GM21737 (cell line): ENCODE data around the gene CRB3.
"Not testable (repeated sequence)": the region's sequence is repeated elsewhere in the genome, so short reads cannot be mapped to it uniquely, and the experiment has no call there.

Experiments
- ATAC-seq: cut with Tn5 transposase; IDR thresholded peaks from one replicate; pipeline ENCODE4 v1.9.1; 2021; ENCODE audit warnings: mild to moderate bottlenecking, moderate library complexity; ENCODE audit not compliant: unreplicated experiment

The CRB3 gene

GRCh38 chr19:6490134-6490533, 26.1 kb downstream of the CRB3 start:
- ATAC-seq, result no peak

DNA sequence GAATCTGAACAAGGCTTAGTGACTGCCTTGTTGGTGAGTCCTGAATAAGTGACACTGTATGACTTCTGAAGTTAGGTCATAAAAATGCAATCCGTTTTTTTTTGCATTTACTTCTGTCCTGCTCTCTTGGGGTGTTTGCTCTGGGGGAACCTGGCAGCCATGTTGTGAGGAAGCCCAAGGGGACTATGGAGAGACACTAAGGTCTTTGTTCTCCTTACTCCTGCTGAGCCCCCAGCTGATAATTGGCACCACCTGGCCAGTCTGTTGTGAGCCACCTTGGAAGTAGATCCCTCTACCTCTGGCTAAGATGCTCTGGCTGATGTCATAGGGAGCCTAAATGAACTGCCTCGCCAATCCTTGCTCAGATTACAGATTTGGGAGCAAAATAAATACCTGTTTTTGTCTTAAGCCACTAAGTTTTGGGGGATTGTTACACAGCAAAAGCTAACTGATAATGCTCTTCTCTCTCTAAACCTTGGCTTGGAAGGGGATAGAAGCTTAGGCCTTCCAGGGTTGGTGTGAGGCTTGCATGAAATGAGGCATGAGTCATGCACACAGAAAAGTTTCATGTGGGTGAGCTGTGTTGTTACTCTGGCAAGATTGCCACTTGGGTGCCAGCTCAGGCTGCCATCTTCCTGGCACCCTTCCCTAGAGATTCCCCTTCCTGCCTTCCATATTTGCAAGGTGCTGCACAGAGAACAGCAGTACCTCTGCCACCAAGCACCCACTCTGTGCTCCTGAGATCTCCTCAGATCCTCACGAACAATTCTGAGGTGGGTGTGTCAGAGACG, 27.9 kb downstream of the CRB3 start:
- no peak for ATAC-seq

DNA sequence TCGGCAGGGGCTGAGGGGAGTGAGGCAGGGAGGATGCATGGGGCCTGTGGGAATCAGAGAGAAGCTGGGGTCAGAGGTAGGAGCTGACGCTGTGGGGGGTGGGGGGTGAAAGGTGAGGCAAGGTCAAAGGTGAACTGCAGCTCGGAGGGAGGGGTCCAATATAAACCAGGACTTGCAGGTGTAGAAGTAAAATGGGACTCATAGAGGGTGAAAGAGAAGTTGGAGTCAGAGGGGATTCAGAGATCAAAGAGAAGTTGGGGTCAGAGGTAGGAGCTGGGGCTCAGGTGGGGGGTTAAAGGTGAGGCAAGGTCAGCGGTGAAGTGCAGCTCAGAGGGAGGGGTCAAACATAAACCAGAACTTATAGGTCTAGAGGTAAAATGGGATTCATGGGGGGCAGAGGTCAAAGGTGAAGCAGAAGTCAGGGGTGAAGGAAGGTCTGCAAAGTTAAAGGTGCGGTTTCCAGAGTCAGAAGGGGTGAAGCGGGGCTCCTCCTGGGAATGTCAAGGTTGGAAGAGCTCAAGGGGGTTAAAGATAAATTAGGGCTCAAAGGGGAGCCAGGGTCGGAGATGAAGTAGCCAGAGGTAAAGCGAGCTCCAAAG, 30.5 kb downstream of the CRB3 start:
- ATAC-seq, result no peak

- no peak for ATAC-seq
Observed at GRCh38 chr19:6495947-6496346, 31.9 kb downstream of the CRB3 start.

DNA sequence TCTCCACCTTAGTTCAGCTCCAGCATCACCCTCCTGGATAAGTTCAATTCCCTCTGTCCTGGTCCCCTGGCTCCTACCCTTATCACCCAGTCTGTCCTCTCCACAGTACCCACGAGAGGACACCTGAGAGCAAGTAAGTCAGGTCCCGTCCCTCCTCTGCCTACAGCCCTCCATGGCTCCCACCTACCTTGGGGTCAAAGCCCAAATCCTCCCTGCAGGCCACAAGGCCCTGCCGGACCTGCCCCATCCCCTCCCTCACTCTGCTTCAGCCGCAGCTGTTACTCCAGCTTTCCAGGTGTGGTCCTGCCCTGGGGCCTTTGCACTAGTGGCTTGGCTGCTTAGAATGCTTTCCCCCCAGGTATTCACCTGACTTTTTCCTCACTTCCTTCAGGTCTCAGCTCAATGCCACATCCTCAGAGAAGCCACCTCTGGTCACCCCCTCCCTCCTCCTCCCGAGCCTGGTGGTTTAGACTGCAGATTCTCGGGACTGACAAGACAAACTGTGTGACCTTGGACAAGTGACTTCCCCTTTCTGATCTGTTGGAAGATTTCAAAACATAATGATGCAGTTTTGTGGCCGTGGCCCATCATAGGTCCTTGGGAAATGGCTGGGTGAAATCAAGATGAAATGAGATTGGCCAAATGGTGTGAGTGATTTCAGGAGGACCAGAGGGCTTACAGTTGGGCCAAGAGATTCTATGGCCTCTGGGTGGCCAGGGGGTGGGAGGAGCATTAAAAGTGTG, 34.4 kb downstream of the CRB3 start:
- no peak for ATAC-seq

- no peak for ATAC-seq
Observed at GRCh38 chr19:6499052-6499790, 35.1 kb downstream of the CRB3 start.

DNA sequence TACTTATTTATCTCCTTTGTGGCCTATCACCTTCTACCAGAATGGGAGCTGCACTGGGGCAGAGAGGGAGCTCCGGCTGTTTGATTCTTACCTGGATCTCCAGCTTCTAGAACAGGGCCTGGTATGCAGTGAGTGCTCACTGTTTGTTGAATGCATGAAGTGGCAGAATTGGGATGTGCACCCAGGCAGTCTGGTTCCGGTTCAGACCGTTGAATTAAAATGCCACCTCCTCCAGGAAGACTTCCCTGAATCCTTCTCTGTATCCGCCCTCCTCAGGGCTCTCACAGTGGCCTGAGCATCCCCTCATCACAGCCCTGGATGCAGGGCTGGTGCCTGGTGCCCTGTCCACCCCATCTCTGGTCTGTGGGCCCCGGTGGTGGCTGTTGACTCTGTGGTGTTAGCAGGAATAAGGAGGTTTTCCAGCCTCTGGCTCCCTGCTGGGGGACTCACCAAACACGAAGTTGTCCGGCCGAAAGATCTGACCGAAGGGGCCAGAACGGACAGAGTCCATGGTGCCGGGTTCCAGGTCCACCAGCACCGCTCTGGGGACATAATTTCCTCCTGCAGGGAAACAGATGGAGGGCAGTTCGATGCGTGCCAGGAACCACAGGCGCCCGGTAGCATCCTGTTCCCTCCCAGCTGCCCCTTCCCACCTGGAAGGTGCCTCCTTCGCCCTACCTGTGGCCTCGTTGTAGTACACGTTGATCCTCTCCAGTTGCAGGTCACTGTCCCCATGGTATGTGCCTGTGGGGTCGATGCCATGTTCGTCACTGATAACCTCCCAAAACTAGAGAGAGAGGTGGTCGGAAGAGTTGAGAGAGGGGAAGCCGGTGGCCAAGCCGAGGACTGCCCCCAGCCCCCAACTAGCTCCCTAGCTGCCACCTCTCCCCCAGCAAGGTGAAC, 37.0 kb downstream of the CRB3 start:
- ATAC-seq, result no peak

- ATAC-seq, result no peak
Observed at GRCh38 chr19:6501740-6502648, 37.9 kb downstream of the CRB3 start, which contains the start of gene TUBB4A. TUBB4A (minus strand) TSS chr19:6502309; CDS start chr19:6502212, 97 bp downstream.

DNA sequence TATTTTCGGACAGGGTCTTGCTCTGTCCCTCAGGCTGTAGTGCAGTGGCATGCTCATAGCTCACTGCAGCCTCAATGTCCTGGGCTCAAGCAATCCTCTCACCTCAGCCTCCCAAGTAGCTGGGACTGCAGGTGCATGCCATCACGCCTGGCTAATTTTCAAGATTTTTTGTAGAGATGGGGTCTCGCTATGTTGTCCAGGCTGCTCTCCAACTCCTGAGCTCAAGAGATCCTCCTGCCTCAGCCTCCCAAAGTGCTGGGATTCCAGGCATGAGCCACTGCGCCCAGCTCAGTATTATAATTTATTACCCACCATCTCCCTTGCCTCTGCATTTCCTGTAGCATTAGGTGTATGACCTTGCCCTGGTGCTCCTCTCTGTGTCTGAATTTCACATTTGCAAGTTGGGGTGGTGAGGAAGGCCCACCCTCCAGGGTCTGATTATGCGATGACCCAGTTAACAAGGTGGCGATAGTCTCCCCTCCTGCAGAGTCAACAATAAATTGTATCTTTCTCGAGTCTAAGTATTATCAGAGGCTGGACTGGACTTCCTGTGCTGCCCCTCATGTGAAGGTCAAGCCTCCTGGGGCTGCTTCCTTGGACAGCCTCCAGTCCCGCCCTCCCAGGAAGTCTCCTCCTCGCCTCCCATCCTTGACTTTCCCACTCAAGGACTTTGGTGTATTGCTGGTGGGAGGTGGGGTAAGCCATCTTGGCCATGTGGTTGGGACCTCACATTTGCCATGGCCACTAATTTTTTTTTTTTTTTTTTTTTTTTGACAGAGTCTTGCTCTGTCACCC, 39.5 kb downstream of the CRB3 start:
- ATAC-seq, result no peak

GRCh38 chr19:6508028-6508771, 44.1 kb downstream of the CRB3 start:
- not testable (repeated sequence) for ATAC-seq

- ATAC-seq, result no peak
Observed at GRCh38 chr19:6509118-6509971, 45.3 kb downstream of the CRB3 start.

- ATAC-seq, result no peak
Observed at GRCh38 chr19:6510618-6511017, 46.5 kb downstream of the CRB3 start.

DNA sequence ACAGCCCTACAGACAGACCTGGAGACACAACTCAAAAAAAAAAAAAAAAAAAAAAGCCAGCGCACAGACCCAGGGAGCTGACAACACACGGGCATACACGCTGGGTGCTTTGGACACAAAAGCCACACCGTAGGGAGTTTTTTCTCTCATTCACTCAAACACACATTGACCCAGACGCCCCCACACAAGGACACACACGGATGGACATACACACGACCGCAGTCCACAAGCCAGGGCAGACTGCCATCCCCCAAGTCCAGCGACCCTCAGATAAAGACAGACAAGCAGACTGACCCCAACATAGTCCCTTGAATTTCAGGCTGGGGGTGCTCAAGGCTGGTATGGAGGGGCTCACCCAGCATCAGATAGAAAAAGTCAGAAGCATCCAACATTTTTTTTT, 50.0 kb downstream of the CRB3 start:
- ATAC-seq, result no peak

- ATAC-seq, result no peak
Observed at GRCh38 chr19:6514926-6515544, 51.0 kb downstream of the CRB3 start.

GRCh38 chr19:6516018-6516658, 52.1 kb downstream of the CRB3 start:
- peak; percentile 48 for ATAC-seq
